ENCODE data around the gene SSNA1.

DNA sequence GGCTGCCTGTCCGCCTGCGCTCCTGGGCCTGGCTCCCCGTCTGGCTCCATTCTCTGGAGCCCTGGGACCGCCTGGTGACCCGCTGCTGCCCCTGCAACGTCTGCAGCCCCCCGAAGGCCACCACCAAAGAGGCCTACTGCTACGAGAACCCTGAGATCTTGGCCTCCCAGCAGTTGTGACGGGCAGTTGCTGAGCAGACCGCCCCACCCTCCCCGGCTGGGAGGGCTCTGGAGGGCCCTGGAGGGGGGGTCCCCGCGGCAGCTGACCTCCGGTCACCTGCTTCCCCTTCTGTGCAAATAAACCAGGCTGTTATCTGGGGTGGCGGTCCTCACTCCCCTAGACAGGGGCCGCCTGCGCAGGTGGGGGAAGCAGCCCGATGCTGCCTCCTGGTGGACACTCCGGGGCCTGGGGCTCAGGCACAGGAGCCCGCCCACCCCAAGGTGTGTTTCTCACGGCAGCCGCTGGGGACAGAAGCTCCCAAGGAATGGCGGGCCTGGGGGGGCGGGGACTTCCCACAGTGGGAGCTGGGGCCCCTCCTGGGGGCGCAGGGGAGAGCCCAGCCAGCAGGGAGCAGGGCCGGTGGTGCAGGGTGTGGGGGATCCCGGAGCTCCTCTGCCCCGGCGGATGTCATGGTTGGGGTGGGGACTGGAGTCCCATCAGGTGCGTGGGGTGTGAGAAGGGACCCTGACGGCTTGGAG is 47.9 kb downstream of the SSNA1 start:
- TF ChIP-seq CTCF (conservative IDR thresholded peaks at IDR 0.05 in 1 of 2, IDR thresholded peaks at IDR 0.05 in 1 of 2; ENCODE audit: extremely low read depth in 1 of 2, insufficient read depth in 1 of 2, low read depth in 1 of 2, low read length in 2 of 2) (peak; percentile 91 to 95), EZH2 (IDR thresholded peaks at IDR 0.05; ENCODE audit: borderline replicate concordance, low read length) (no peak)
